PC-3 (cell line): ENCODE measurements around the gene CHAF1B. TPM values are rescaled to one million over a fixed set of nuclear protein-coding genes. Genes with fewer than 3 reads are reported as not detected.

ENCODE experiments used
- ATAC-seq: fragments of 200-7000 bp; cut with Tn5 transposase; 2 replicates; pipeline ENCODE4 v1.9.1; 2020; ENCODE audit warnings: mild to moderate bottlenecking, moderate library complexity
- BruUV-seq: library from RNA; stranded (reverse); fragments of 400-500 nt; replicated peaks from 2 replicates; lab custom pipeline; 2021; lab: Mats Ljungman, UMichigan
- CTCF ChIA-PET: fragments of 300-600 bp; sonication (Branson Sonifier 250); formaldehyde crosslinking; loops from one replicate; lab custom pipeline; 2022; ENCODE audit warnings: antibody characterized with exemption; lab: Charles Lee
- POLR2A ChIA-PET: fragments of 300-600 bp; sonication (Branson Sonifier 250); formaldehyde crosslinking; loops from one replicate; lab custom pipeline; 2022; ENCODE audit warnings: antibody characterized with exemption; ENCODE audit not compliant: unreplicated experiment; lab: Charles Lee
- DNase-seq: peaks from one replicate; pipeline ENCODE4 v3.0.0-alpha.2; 2015
- H2AFZ ChIP-seq: fragments of 300-600 bp; sonication (generic); 2 replicates; pipeline ENCODE4 v1.6.0; 2016; ENCODE audit warnings: antibody characterized with exemption, low read length
- H3F3A ChIP-seq: fragments of 300-600 bp; sonication (generic); one replicate; pipeline ENCODE4 v1.6.0; 2017; ENCODE audit warnings: antibody characterized with exemption, low read length, control low read depth, mild to moderate bottlenecking; ENCODE audit not compliant: unreplicated experiment
- H3K27ac ChIP-seq: fragments of 300-600 bp; sonication (generic); 2 replicates; pipeline ENCODE4 v1.5.1; 2016; ENCODE audit warnings: mild to moderate bottlenecking, low read length
- H3K27me3 ChIP-seq: fragments of 300-600 bp; sonication (generic); 2 replicates; pipeline ENCODE4 v1.6.1; 2016; ENCODE audit warnings: low read length, mixed read lengths
- H3K36me3 ChIP-seq: fragments of 300-600 bp; sonication (generic); 2 replicates; pipeline ENCODE4 v1.6.1; 2016; ENCODE audit warnings: low read depth, mixed run types, low read length, mixed read lengths
- H3K4me1 ChIP-seq: fragments of 300-600 bp; sonication (generic); 2 replicates; pipeline ENCODE4 v1.5.1; 2016; ENCODE audit warnings: low read length; ENCODE audit not compliant: insufficient read depth
- H3K4me2 ChIP-seq: fragments of 300-600 bp; sonication (generic); 2 replicates; pipeline ENCODE4 v1.6.0; 2016; ENCODE audit warnings: low read length
- H3K4me3 ChIP-seq: fragments of 300-600 bp; sonication (generic); 2 replicates; pipeline ENCODE4 v1.5.1; 2016; ENCODE audit warnings: mild to moderate bottlenecking, low read length, mixed read lengths
- H3K79me2 ChIP-seq: fragments of 300-600 bp; sonication (generic); 2 replicates; pipeline ENCODE4 v1.6.1; 2017; ENCODE audit warnings: low read length, mixed read lengths
- H3K9ac ChIP-seq: fragments of 300-600 bp; sonication (generic); 2 replicates; pipeline ENCODE4 v1.6.0; 2016; ENCODE audit warnings: mild to moderate bottlenecking, low read length
- H3K9me2 ChIP-seq: fragments of 300-600 bp; sonication (generic); replicated peaks from 2 replicates; pipeline ENCODE4 v1.6.1; 2016; ENCODE audit warnings: mixed run types, low read length, mixed read lengths
- H3K9me3 ChIP-seq: fragments of 300-600 bp; sonication (generic); 2 replicates; pipeline ENCODE4 v1.6.1; 2016; ENCODE audit warnings: low read length, mixed read lengths
- H4K20me1 ChIP-seq: fragments of 300-600 bp; sonication (generic); 2 replicates; pipeline ENCODE4 v1.6.1; 2016; ENCODE audit warnings: low read length, mixed read lengths
- CTCF ChIP-seq: fragments of 300-600 bp; sonication (generic); conservative IDR thresholded peaks from 2 replicates; pipeline ENCODE4 v1.5.1; 2017; ENCODE audit warnings: antibody characterized with exemption, low read depth, mild to moderate bottlenecking, low read length
- EZH2 ChIP-seq: fragments of 300-600 bp; sonication (generic); IDR thresholded peaks from one replicate; pipeline ENCODE4 v1.6.1; 2017; ENCODE audit warnings: antibody characterized with exemption, mild to moderate bottlenecking, low read length; ENCODE audit not compliant: unreplicated experiment
- EZH2phosphoT487 ChIP-seq: fragments of 300-600 bp; sonication (generic); IDR thresholded peaks from 2 replicates; pipeline ENCODE4 v1.6.1; 2018; ENCODE audit warnings: mild to moderate bottlenecking, antibody characterized with exemption, low read length, borderline replicate concordance
- intact Hi-C: fragments of 100-400 bp; cut with micrococcal nuclease; formaldehyde crosslinking; loops from 2 replicates; pipeline ENCODE4 v1.9.0; 2023
- total RNA-seq: library from RNA; depleted of rRNA; stranded (reverse); fragments of >200 nt; gene quantifications from 2 replicates; pipeline ENCODE4 v1.2.3, GENCODE V29; 2014

CHAF1B gene
- total RNA-seq, 1 experiment from 2014 or later = 19.0 TPM

- BruUV-seq = no TSS peak
- no peak overlapping the region for H3K27ac ChIP-seq
- H3K9me2 ChIP-seq = no peaks in the 10 kb centered on the region
- H4K20me1 ChIP-seq = no peaks in the 10 kb centered on the region
- DNase-seq (no peak), ATAC-seq (no peak)
- H3K4me2 ChIP-seq = no peak overlapping the region
- H3K36me3 ChIP-seq = peaks cover 43% of the 10 kb centered on the region
- no peaks in the 10 kb centered on the region for H3F3A ChIP-seq
- CTCF ChIA-PET = no interaction called here
- no peaks in the 10 kb centered on the region for H3K9me3 ChIP-seq
- H3K4me1 ChIP-seq = peaks cover 10% of the 10 kb centered on the region
- intact Hi-C loops = no loop called here
- H3K27me3 ChIP-seq = no peaks in the 10 kb centered on the region
- H3K9ac ChIP-seq = no peak overlapping the region
- no peaks in the 10 kb centered on the region for H3K79me2 ChIP-seq
- no peak overlapping the region for H2AFZ ChIP-seq
- TF ChIP-seq EZH2 (no peak), CTCF (no peak), EZH2phosphoT487 (no peak)
- POLR2A ChIA-PET = no interaction called here
- H3K4me3 ChIP-seq = no peak overlapping the region
These were observed 34.8 kb upstream of the CHAF1B start for GRCh38 chr21:36350282-36350910.

- no peak for DNase-seq
- intact Hi-C loops = no loop called here
- H3K9me3 ChIP-seq = no peaks in the 10 kb centered on the region
- ATAC-seq = no peak
- TF ChIP-seq CTCF (no peak), EZH2phosphoT487 (no peak), EZH2 (no peak)
- no peak overlapping the region for H2AFZ ChIP-seq
- H3K4me2 ChIP-seq = no peak overlapping the region
- H3K36me3 ChIP-seq = peaks cover 40% of the 10 kb centered on the region
- BruUV-seq = no TSS peak
- no peaks in the 10 kb centered on the region for H3K9me2 ChIP-seq
- H3K9ac ChIP-seq = no peak overlapping the region
- H4K20me1 ChIP-seq = no peaks in the 10 kb centered on the region
- CTCF ChIA-PET = no interaction called here
- H3K27me3 ChIP-seq = no peaks in the 10 kb centered on the region
- H3F3A ChIP-seq = no peaks in the 10 kb centered on the region
- H3K79me2 ChIP-seq = no peaks in the 10 kb centered on the region
- H3K27ac ChIP-seq = no peak overlapping the region
- POLR2A ChIA-PET = no interaction called here
- no peak overlapping the region for H3K4me3 ChIP-seq
- no peaks in the 10 kb centered on the region for H3K4me1 ChIP-seq
These were observed 30.1 kb upstream of the CHAF1B start for GRCh38 chr21:36354918-36355680.

- Histone ChIP-seq H3K9me2 (no peaks in the 10 kb centered on the region), H2AFZ (no peak overlapping the region), H3K27me3 (no peaks in the 10 kb centered on the region), H3K9me3 (no peaks in the 10 kb centered on the region), H3K27ac (no peak overlapping the region), H3K36me3 (peaks cover 41% of the 10 kb centered on the region), H3K4me3 (no peak overlapping the region), H3K9ac (no peak overlapping the region), H3K4me1 (no peaks in the 10 kb centered on the region), H3K79me2 (no peaks in the 10 kb centered on the region), H4K20me1 (no peaks in the 10 kb centered on the region), H3F3A (no peaks in the 10 kb centered on the region), H3K4me2 (no peak overlapping the region)
- POLR2A ChIA-PET = no interaction called here
- CTCF ChIA-PET = no interaction called here
- ATAC-seq = no peak
- TF ChIP-seq EZH2 (no peak), EZH2phosphoT487 (no peak), CTCF (no peak)
- DNase-seq = no peak
- intact Hi-C loops = no loop called here
- no TSS peak for BruUV-seq
These were observed 29.3 kb upstream of the CHAF1B start for GRCh38 chr21:36355868-36356267.
